MM.1S (cell line): ENCODE results near the gene ZSCAN5A.

Source experiments
- DNase-seq: peaks from one replicate; pipeline ENCODE4 v3.0.0-alpha.2; 2015
- H2AFZ ChIP-seq: fragments of 300-600 bp; sonication (generic); 2 replicates; pipeline ENCODE4 v1.6.0; 2016; ENCODE audit warnings: antibody characterized with exemption, low read length
- H3F3A ChIP-seq: fragments of 300-600 bp; sonication (generic); 2 replicates; pipeline ENCODE4 v1.6.1; 2016; ENCODE audit warnings: mild to moderate bottlenecking, antibody characterized with exemption, low read length, moderate library complexity, mixed read lengths; ENCODE audit not compliant: insufficient read depth
- H3K27ac ChIP-seq: fragments of 300-600 bp; sonication (generic); 2 replicates; pipeline ENCODE4 v1.5.1; 2016; ENCODE audit warnings: mild to moderate bottlenecking, low read length
- H3K27me3 ChIP-seq: fragments of 300-600 bp; sonication (generic); replicated peaks from 2 replicates; pipeline ENCODE4 v1.6.0; 2016; ENCODE audit warnings: low read length; ENCODE audit not compliant: insufficient read depth
- H3K36me3 ChIP-seq: fragments of 300-600 bp; sonication (generic); replicated peaks from 2 replicates; pipeline ENCODE4 v1.6.1; 2016; ENCODE audit warnings: mild to moderate bottlenecking, low read length, mixed read lengths; ENCODE audit not compliant: insufficient read depth
- H3K4me1 ChIP-seq: fragments of 300-600 bp; sonication (generic); 2 replicates; pipeline ENCODE4 v1.6.1; 2016; ENCODE audit warnings: low read length, mixed read lengths
- H3K4me2 ChIP-seq: fragments of 300-600 bp; sonication (generic); 2 replicates; pipeline ENCODE4 v1.6.0; 2016; ENCODE audit warnings: low read depth, low read length
- H3K4me3 ChIP-seq: fragments of 300-600 bp; sonication (generic); 2 replicates; pipeline ENCODE4 v1.5.1; 2016; ENCODE audit warnings: low read length, mixed read lengths
- H3K79me2 ChIP-seq: fragments of 300-600 bp; sonication (generic); 2 replicates; pipeline ENCODE4 v1.6.1; 2016; ENCODE audit warnings: mixed run types, low read length, mixed read lengths
- H3K9ac ChIP-seq: fragments of 300-600 bp; sonication (generic); 2 replicates; pipeline ENCODE4 v1.6.1; 2016; ENCODE audit warnings: low read length, mixed read lengths
- H3K9me2 ChIP-seq: fragments of 300-600 bp; sonication (generic); replicated peaks from 2 replicates; pipeline ENCODE4 v1.6.1; 2016; ENCODE audit warnings: mild to moderate bottlenecking, low read length, mixed read lengths; ENCODE audit not compliant: insufficient read depth
- H3K9me3 ChIP-seq: fragments of 300-600 bp; sonication (generic); replicated peaks from 2 replicates; pipeline ENCODE4 v1.6.1; 2016; ENCODE audit warnings: mild to moderate bottlenecking, low read length, mixed read lengths; ENCODE audit not compliant: insufficient read depth
- H4K20me1 ChIP-seq: fragments of 300-600 bp; sonication (generic); 2 replicates; pipeline ENCODE4 v1.6.1; 2016; ENCODE audit warnings: mild to moderate bottlenecking, low read length, moderate library complexity, mixed read lengths; ENCODE audit not compliant: insufficient read depth
- EZH2 ChIP-seq: fragments of 300-600 bp; sonication (generic); optimal IDR thresholded peaks from 2 replicates; pipeline ENCODE3; 2017; ENCODE audit warnings: low read depth, mild to moderate bottlenecking, antibody characterized with exemption, low read length, mixed read lengths
- EZH2phosphoT487 ChIP-seq: fragments of 300-600 bp; sonication (generic); IDR thresholded peaks from 2 replicates; pipeline ENCODE4 v1.6.1; 2018; ENCODE audit warnings: antibody characterized with exemption, low read length
- TF ChIP-seq, protein P1 (sequence below): fragments of 300-600 bp; sonication (generic); IDR thresholded peaks from 2 replicates; pipeline ENCODE4 v1.5.1; 2016; ENCODE audit warnings: antibody characterized with exemption, low read length, mixed read lengths

ZSCAN5A gene

DNA sequence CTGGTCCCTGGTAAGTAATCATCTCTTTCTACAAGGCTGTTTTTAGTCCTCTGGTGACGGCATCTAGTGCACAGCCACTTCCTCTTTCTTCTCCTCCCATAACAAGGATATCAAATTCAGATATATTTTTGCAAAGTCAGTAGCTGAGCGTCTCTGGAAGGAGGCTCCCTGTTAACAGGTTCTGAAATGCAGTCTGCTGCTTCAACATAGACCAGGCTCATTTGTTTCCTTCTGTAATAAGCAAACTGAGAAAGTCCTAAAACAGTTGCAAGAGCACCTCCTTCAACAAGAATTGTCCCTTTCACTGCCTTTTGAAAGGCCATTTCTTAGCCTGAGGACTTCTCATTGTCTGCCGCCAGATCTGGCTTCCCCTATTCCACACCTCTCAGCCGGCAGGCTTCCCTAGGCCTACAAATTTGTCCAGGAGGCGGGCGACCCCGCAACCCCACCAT is 7.4 kb upstream of the ZSCAN5A start:
- H3K27me3 ChIP-seq: no peaks in the 10 kb centered on the region
- no peak overlapping the region for H3K4me2 ChIP-seq
- H3K36me3 ChIP-seq: no peaks in the 10 kb centered on the region
- no peaks in the 10 kb centered on the region for H4K20me1 ChIP-seq
- H3K9me3 ChIP-seq: no peaks in the 10 kb centered on the region
- TF ChIP-seq, protein P1, sequence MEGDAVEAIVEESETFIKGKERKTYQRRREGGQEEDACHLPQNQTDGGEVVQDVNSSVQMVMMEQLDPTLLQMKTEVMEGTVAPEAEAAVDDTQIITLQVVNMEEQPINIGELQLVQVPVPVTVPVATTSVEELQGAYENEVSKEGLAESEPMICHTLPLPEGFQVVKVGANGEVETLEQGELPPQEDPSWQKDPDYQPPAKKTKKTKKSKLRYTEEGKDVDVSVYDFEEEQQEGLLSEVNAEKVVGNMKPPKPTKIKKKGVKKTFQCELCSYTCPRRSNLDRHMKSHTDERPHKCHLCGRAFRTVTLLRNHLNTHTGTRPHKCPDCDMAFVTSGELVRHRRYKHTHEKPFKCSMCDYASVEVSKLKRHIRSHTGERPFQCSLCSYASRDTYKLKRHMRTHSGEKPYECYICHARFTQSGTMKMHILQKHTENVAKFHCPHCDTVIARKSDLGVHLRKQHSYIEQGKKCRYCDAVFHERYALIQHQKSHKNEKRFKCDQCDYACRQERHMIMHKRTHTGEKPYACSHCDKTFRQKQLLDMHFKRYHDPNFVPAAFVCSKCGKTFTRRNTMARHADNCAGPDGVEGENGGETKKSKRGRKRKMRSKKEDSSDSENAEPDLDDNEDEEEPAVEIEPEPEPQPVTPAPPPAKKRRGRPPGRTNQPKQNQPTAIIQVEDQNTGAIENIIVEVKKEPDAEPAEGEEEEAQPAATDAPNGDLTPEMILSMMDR: no peak
- TF ChIP-seq EZH2phosphoT487 (no peak), EZH2 (no peak)
- H3K4me3 ChIP-seq: no peak overlapping the region
- H3K27ac ChIP-seq: no peak overlapping the region
- peak overlapping the region; percentile 17; the same call in 1 of the 2 replicates for H2AFZ ChIP-seq
- H3K79me2 ChIP-seq: no peaks in the 10 kb centered on the region
- H3K9ac ChIP-seq: no peak overlapping the region
- no peak for DNase-seq
- H3F3A ChIP-seq: no peaks in the 10 kb centered on the region
- H3K9me2 ChIP-seq: no peaks in the 10 kb centered on the region
- H3K4me1 ChIP-seq: no peaks in the 10 kb centered on the region

DNA sequence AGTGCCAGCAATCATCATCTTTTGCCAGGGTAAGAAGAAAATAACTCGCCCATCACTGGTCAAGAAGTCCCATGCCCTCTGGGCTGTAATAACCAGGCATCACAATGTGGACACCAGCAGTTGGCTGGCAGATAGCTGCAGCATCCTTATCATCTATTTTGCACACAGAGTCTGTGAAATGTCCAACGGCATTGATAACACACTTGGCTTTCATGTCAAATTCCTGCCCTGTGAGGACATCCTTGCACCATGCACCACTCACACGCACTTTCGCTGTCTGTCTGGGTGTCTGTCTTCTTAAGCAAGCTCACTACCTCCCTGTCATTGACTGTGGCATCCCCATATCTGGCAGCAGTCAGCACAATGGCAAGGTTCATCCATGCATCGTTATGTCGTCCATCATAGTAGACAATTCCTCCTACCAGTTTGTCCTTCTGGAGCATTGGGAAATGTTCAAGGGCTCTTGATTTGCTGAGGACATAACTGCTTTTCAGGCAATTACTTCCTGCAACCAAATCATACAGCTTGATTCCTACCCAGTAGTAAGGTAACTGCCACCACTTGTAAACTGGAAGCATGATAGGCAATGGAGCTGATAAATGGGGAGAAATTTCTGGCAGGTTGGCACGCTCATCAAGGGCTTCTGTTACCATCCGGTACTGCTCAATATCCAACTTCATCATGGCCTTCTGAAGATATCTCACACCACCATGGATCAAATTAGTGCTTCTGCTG is 6.8 kb upstream of the ZSCAN5A start:
- H2AFZ ChIP-seq: peak overlapping the region; percentile 17; the same call in 1 of the 2 replicates
- H3K27ac ChIP-seq: no peak overlapping the region
- no peak overlapping the region for H3K4me2 ChIP-seq
- H3K9me2 ChIP-seq: no peaks in the 10 kb centered on the region
- no peak overlapping the region for H3K4me3 ChIP-seq
- TF ChIP-seq EZH2phosphoT487 (no peak), EZH2 (no peak)
- TF ChIP-seq, protein P1: no peak
- DNase-seq: no peak
- H4K20me1 ChIP-seq: no peaks in the 10 kb centered on the region
- no peaks in the 10 kb centered on the region for H3K4me1 ChIP-seq
- no peaks in the 10 kb centered on the region for H3K9me3 ChIP-seq
- no peaks in the 10 kb centered on the region for H3K36me3 ChIP-seq
- H3K27me3 ChIP-seq: no peaks in the 10 kb centered on the region
- H3F3A ChIP-seq: no peaks in the 10 kb centered on the region
- no peak overlapping the region for H3K9ac ChIP-seq
- H3K79me2 ChIP-seq: no peaks in the 10 kb centered on the region

DNA sequence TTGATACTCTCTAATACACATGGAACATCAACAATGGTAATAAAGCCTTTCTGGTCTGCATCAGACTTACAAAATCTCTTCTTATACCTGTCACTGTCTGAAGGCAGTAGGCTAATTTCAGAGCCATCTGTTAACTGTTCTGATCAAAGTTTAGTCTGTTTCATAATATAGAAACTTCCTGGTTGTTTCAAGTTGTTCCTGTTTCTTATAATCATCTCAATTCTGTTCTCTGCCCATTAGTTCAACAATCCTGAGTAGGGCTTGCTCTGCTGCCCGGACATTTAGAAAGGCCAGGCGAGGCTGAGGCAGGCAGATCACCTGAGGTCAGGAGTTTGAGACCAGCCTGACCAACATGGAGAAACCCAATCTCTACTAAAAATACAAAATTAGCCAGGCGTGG is 5.4 kb upstream of the ZSCAN5A start:
- no peak overlapping the region for H2AFZ ChIP-seq
- no peak overlapping the region for H3K4me3 ChIP-seq
- no peak for DNase-seq

More for the DNA sequence above, 5.4 kb upstream of the ZSCAN5A start:
- H3K4me1 ChIP-seq: peaks cover 6% of the 10 kb centered on the region; the same call in 1 of the 2 replicates
- no peaks in the 10 kb centered on the region for H3K9me2 ChIP-seq
- H3K27ac ChIP-seq: no peak overlapping the region
- H3K4me2 ChIP-seq: no peak overlapping the region
- H4K20me1 ChIP-seq: no peaks in the 10 kb centered on the region
- TF ChIP-seq, protein P1: no peak
- TF ChIP-seq EZH2 (no peak), EZH2phosphoT487 (no peak)
- no peaks in the 10 kb centered on the region for H3K79me2 ChIP-seq
- H3K36me3 ChIP-seq: no peaks in the 10 kb centered on the region
- H3K27me3 ChIP-seq: no peaks in the 10 kb centered on the region
- no peak overlapping the region for H3K9ac ChIP-seq
- no peaks in the 10 kb centered on the region for H3F3A ChIP-seq
- no peaks in the 10 kb centered on the region for H3K9me3 ChIP-seq
